Vagina (tissue), 2 donors: ENCODE data around the gene PPP2R2D. TPM values are rescaled to one million over a fixed set of nuclear protein-coding genes. Genes with fewer than 3 reads are reported as not detected.

Experiments used
- DNase-seq, 2 donors: peaks; one replicate each; pipeline ENCODE4 v3.0.0-alpha.2; 2017; ENCODE audit errors: extremely low spot score in 2 of 2
- H3K27ac ChIP-seq: fragments of 200-600 bp; sonication (generic); one replicate; pipeline ENCODE4 v1.5.1; 2019
- H3K27me3 ChIP-seq: fragments of 200-600 bp; sonication (generic); one replicate; pipeline ENCODE4 v1.5.1; 2019
- H3K36me3 ChIP-seq, 2 donors: fragments of 200-600 bp; sonication (generic); one replicate each; pipeline ENCODE4 v1.5.1; 2017 to 2019
- H3K4me1 ChIP-seq: fragments of 200-600 bp; sonication (generic); one replicate; pipeline ENCODE4 v1.5.1; 2019
- H3K4me3 ChIP-seq, 2 donors: fragments of 200-600 bp; sonication (generic); 1 replicate in 1 of 2; 2 replicates in 1 of 2; pipeline ENCODE4 v1.5.1; 2016 to 2019
- H3K9me3 ChIP-seq: fragments of 200-600 bp; sonication (generic); one replicate; pipeline ENCODE4 v1.5.1; 2019
- POLR2A ChIP-seq, 2 donors: fragments of 450-650 bp; IDR thresholded peaks; one replicate each; pipeline ENCODE4 v1.6.1; 2017; ENCODE audit warnings: antibody characterized with exemption in 2 of 2, mild to moderate bottlenecking in 2 of 2, moderate library complexity in 2 of 2
- POLR2AphosphoS5 ChIP-seq, 2 donors: sonication (generic); formaldehyde crosslinking; IDR thresholded peaks; one replicate each; pipeline ENCODE4 v1.9.0; 2017; ENCODE audit warnings: antibody characterized with exemption in 2 of 2, mild to moderate bottlenecking in 2 of 2, low read depth in 1 of 2; ENCODE audit not compliant: insufficient read depth in 1 of 2
- intact Hi-C: fragments of 100-400 bp; cut with DNase I; formaldehyde crosslinking; loops from one replicate; pipeline ENCODE4 v1.15.1; 2023
- total RNA-seq: library from RNA; depleted of rRNA; stranded (reverse); fragments of >200 nt; gene quantifications from one replicate; pipeline ENCODE4 v1.2.3, GENCODE V29; 2016
- TF ChIP-seq, protein P1 (sequence below), 3 experiments: fragments of 450-650 bp in 2 of 3; fragments of 200-600 bp in 1 of 3; sonication (generic) in 1 of 3; IDR thresholded peaks; one replicate each; pipeline ENCODE4 v1.5.1; 2017 to 2019; ENCODE audit warnings: antibody characterized with exemption in 3 of 3, mild to moderate bottlenecking in 2 of 3, moderate library complexity in 2 of 3

PPP2R2D gene
- total RNA-seq, 1 donor from 2014 or later = 49.4 TPM

DNA sequence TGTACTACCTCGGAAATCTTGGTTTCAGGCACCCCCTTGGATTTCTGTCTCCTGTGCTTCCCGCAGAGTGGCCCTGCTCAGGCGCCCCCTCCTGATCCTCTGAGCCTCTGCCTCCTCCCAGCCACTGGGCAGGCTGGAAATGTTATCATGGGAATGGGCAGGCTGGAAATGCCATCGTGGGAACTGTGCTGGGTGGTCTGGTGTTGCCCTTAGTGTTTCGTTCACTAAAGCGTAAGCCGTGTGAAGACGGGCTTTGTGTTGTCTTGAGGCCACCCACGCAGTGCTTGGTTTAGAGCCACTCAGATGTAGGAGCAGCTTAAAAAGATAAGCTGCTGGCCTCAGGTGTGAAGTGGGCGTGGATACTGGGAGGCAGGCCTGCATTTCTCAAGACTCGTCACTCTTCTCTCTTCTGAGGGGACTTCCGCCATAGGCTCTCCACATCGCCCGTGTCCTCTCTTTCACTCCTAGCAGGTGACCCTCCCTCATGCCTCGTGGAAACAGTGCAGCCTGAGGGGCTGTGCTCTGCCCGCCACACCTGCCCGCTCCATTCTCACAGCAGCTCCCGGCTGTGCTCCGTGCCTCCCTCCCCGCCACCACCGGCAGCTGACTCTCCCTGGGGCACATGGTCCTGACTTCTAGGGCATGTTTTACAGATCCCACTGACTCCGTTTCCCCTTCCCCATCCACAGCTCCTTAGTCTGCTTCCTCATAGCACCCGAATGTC lies 28.5 kb downstream of the PPP2R2D start:
- H3K9me3 ChIP-seq = peaks cover 5% of the 10 kb centered on the region
- H3K4me3 ChIP-seq = no peak overlapping the region
- H3K27ac ChIP-seq = no peak overlapping the region
- intact Hi-C loops = no loop called here
- peaks cover 44% of the 10 kb centered on the region for H3K4me1 ChIP-seq
- no peaks in the 10 kb centered on the region for H3K27me3 ChIP-seq
- TF ChIP-seq POLR2AphosphoS5 (IDR thresholded peaks at IDR 0.05; ENCODE audit: insufficient read depth in 1 of 2, low read depth in 1 of 2) (no peak), POLR2A (IDR thresholded peaks at IDR 0.05) (no peak)
- TF ChIP-seq, protein P1, sequence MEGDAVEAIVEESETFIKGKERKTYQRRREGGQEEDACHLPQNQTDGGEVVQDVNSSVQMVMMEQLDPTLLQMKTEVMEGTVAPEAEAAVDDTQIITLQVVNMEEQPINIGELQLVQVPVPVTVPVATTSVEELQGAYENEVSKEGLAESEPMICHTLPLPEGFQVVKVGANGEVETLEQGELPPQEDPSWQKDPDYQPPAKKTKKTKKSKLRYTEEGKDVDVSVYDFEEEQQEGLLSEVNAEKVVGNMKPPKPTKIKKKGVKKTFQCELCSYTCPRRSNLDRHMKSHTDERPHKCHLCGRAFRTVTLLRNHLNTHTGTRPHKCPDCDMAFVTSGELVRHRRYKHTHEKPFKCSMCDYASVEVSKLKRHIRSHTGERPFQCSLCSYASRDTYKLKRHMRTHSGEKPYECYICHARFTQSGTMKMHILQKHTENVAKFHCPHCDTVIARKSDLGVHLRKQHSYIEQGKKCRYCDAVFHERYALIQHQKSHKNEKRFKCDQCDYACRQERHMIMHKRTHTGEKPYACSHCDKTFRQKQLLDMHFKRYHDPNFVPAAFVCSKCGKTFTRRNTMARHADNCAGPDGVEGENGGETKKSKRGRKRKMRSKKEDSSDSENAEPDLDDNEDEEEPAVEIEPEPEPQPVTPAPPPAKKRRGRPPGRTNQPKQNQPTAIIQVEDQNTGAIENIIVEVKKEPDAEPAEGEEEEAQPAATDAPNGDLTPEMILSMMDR (IDR thresholded peaks at IDR 0.05) = no peak
- peaks cover 0 to under 1% of the 10 kb centered on the region in 2 donors for H3K36me3 ChIP-seq
- DNase-seq = no peak

DNA sequence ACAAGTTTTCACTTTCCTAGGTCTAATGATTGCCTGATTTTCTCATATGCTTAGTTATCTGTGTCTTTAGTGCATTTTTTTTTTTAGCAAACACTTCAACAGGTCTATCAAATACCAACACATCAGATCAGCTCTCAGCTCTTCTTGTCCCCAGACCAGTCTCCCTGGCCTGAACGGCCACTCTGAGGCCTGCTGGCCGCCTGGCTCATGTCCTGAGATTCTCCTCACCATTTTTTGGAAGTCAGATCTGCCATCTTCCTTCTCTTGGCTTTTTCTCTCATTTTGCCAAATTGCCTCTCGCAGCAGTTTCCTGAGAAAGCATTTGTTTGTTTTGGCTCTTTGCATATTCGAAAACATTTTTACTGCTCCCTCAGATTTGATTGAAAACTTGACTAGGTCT lies 29.3 kb downstream of the PPP2R2D start:
- intact Hi-C loops = loop anchor here (10.0 kb wide), 1 partner anchor 675 kb away; no protein-coding TSS in a partner anchor
- TF ChIP-seq, protein P1 (IDR thresholded peaks at IDR 0.05) = no peak
- TF ChIP-seq POLR2A (IDR thresholded peaks at IDR 0.05) (no peak), POLR2AphosphoS5 (IDR thresholded peaks at IDR 0.05; ENCODE audit: insufficient read depth in 1 of 2, low read depth in 1 of 2) (no peak)
- Histone ChIP-seq H3K27ac (no peak overlapping the region), H3K27me3 (no peaks in the 10 kb centered on the region), H3K4me3 (no peak overlapping the region), H3K4me1 (peaks cover 44% of the 10 kb centered on the region), H3K36me3 (peaks cover 0 to 7% of the 10 kb centered on the region in 2 donors), H3K9me3 (peaks cover 3% of the 10 kb centered on the region)
- no peak for DNase-seq

DNA sequence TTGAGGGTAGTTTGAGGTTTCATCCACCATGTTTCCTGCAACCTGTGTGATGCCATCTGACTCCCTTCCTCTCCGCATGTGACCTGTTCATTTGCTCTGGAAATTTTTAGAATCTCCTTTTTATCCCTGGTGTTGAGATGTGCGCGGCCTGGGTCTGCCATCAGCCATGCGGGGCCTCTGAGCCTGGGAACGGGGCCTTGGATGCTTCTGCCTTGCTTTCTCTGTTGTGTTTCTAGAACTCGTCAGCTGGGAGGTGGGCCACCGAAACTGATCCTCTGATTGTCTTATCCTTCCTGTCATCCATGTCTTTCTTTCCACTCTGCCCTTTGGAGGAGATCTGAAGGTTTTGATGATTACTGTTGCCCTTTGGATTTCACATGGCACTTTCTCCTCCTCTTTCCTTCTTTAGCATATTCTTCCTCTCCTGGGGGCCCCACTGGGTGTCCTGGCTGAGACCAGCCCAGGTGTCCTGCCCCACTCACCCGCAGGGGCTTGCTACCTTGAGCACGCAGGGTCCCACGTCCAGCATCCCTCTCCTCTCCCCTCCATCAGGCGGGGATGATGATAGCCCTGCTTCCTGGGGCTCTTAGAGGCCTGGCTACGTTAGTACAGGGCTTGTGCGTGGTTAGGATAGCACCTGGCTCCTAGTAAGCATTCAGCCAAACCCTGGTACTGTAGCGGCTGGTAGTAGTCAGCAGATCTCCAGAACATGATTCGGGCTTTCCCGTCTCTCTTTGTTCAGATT lies 29.9 kb downstream of the PPP2R2D start:
- H3K27ac ChIP-seq = no peak overlapping the region
- peaks cover 0 to 12% of the 10 kb centered on the region in 2 donors for H3K36me3 ChIP-seq
- no peak for DNase-seq
- H3K9me3 ChIP-seq = no peaks in the 10 kb centered on the region
- H3K27me3 ChIP-seq = no peaks in the 10 kb centered on the region
- intact Hi-C loops = loop anchor here (10.0 kb wide), 1 partner anchor 674 kb away; no protein-coding TSS in a partner anchor
- no peak overlapping the region for H3K4me3 ChIP-seq
- TF ChIP-seq POLR2A (IDR thresholded peaks at IDR 0.05) (no peak), POLR2AphosphoS5 (IDR thresholded peaks at IDR 0.05; ENCODE audit: insufficient read depth in 1 of 2, low read depth in 1 of 2) (no peak)
- TF ChIP-seq, protein P1 (IDR thresholded peaks at IDR 0.05) = no peak
- peaks cover 44% of the 10 kb centered on the region for H3K4me1 ChIP-seq

DNA sequence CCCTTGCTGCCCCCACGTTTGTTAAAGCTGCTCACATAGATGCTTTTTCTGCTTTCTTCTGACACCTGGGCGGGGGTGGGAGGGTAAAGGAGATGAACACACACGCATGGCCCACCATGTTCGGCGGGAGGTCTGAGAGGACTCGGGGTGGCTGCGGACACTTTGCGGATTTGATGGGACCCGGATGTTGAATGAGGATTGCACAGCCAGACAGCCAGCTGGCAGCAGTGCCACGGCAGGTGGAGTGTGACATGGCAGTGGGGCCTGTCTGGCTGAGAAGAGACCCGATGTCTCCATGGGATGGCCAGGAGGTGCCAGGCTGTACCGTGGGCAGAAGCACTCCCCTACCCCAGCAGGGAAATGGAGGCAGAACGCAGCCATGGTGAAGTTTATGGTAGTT lies 31.2 kb downstream of the PPP2R2D start:
- no peak for DNase-seq
- H3K27ac ChIP-seq = no peak overlapping the region
- H3K4me1 ChIP-seq = peaks cover 44% of the 10 kb centered on the region
- H3K36me3 ChIP-seq = peaks cover 0 to 14% of the 10 kb centered on the region in 2 donors
- TF ChIP-seq, protein P1 (IDR thresholded peaks at IDR 0.05) = no peak
- TF ChIP-seq POLR2A (IDR thresholded peaks at IDR 0.05) = no peak
- TF ChIP-seq POLR2AphosphoS5 (IDR thresholded peaks at IDR 0.05; ENCODE audit: insufficient read depth in 1 of 2, low read depth in 1 of 2) = no peak
- H3K9me3 ChIP-seq = no peaks in the 10 kb centered on the region
- intact Hi-C loops = loop anchor here (10.0 kb wide), 1 partner anchor 673 kb away; no protein-coding TSS in a partner anchor
- no peak overlapping the region for H3K4me3 ChIP-seq
- H3K27me3 ChIP-seq = no peaks in the 10 kb centered on the region
